HG02870 (cell line): ENCODE data around the gene TMEM150B.

Experiments used
- ATAC-seq: cut with Tn5 transposase; IDR thresholded peaks from one replicate; pipeline ENCODE4 v1.9.1; 2021; ENCODE audit warnings: mild to moderate bottlenecking, moderate library complexity; ENCODE audit not compliant: unreplicated experiment

The TMEM150B gene, protein sequence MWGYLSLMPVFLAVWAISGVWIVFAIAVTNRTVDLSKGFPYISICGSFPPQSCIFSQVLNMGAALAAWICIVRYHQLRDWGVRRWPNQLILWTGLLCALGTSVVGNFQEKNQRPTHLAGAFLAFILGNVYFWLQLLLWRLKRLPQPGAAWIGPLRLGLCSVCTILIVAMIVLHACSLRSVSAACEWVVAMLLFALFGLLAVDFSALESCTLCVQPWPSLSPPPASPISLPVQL

DNA sequence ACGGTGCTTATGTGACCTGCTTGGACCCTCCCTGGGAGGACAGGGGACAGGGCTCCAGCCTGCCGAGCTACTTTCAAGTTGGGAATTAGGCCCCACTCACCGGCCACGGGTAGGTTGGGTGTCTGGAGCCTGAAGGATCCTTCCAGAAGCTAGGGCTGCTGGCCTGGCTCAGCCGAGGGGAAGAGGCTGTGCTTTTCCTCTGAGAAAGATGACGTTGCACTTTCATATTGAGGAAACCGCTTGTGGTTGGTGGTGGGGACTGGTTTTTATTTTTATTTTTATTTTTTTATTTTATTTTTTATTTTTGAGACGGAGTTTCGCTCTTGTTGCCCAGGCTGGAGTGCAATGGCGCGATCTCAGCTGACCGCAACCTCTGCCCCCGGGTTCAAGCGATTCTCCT lies at the start of gene TMEM150B:
Gene TMEM150B (minus strand): TSS at position 170 of the 400 bp plus-strand sequence. CDS start 4,305 bp downstream, outside the sequence.
- no peak for ATAC-seq

DNA sequence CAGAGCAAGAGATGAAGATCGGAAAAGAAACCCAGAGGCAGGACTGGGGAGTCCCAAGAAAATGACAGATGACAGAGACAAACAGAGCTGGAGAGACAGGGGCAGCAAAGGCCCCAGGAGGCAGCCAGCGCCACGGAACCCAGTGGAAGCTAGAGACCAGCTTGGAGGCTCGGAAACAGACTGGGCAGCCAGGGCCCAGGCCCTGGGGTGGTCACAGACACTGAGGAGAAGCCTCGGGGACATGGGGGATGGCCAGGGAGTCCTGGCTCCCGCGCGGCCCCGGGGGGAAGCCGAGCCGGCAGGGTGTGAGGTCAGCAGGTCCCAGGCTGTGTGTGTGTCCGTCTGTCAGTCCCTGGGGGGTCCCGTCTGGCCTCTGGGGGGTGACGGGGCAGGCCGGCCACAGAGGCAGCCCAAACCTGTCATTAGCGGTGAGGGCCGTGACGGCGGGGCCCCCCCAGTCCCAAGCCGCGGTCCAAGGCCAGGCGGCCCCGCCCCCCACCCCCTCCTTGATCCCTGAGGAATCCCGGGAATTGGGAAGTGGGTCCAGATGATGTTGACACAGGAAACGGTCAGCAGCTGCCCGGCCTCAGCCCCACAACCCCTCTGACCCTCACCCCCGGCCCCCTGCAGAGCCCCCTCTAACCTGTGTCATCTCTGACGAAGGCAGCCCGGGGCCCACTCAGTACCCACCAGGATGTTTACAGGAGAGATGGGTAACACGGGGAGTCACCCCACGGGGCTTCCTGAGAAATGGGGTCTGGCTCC lies 49.0 kb upstream of the TMEM150B start:
- ATAC-seq: no peak

DNA sequence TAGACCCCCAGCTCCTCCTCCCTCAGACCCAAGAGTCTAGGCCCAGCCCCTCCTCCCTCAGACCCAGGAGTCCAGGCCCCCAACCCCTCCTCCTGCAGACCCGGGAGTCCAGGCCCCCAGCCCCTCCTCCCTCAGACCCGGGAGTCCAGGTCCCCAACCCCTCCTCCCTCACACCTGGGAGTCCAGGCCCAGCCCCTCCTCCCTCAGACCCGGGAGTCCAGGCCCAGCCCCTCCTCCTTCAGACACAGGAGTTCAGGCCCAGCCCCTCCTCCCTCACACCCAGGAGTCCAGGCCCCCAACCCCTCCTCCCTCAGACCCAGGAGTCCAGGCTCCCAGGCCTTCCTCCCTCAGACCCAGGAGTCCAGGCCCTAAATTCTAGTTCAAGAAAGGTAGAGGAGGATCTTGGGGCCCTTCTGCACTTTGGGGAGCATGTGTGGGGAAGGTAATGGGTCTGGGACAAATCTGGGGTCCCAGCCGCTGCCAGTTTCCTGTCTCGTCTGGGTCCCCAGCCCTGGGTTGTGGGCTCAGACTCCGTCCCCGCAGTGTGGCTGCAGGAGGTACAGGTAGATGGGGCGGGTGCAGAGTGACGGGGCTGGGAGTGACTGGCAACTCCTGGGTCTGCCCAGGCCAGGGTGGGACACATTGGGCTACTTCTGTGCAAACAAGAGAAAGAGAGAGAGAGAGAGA lies 48.3 kb upstream of the TMEM150B start:
- no peak for ATAC-seq

DNA sequence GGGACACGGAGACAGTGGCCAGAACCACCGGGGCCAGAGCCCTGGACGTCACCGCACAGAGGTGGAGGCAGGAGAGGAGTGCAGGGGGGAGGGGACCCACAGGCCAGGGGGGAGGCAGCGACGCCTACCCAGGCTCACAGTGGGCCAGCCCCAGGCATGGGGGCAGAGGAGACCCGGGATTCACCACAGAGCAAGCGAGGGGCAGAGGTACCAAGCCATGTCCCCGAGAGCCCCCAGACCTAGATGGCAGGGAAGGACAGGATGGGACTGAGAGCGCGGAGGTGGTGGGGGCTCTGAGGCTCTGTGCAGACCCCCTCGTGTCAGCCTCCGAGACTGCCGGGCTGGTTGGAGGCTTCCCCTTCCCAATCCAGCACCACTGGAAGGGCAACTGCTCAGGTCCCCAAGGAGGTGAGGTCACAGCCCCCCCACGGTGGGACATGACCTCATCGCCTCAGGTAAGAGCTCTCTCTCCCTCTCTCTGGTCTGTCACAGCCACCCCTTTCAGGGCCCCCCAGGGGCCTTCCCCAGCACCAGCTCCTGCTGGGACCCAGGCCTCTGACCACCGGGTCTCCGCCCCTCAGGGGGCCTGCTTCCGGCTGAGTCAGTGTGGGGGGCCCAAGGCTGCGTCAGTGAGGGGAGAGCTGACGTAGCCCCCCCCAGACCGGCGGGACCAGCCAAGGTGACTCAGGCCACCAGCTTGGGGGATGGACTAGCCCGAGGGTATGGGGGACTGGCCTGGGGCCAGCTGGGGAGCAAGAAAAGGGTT lies 47.4 kb upstream of the TMEM150B start:
- ATAC-seq: no peak

DNA sequence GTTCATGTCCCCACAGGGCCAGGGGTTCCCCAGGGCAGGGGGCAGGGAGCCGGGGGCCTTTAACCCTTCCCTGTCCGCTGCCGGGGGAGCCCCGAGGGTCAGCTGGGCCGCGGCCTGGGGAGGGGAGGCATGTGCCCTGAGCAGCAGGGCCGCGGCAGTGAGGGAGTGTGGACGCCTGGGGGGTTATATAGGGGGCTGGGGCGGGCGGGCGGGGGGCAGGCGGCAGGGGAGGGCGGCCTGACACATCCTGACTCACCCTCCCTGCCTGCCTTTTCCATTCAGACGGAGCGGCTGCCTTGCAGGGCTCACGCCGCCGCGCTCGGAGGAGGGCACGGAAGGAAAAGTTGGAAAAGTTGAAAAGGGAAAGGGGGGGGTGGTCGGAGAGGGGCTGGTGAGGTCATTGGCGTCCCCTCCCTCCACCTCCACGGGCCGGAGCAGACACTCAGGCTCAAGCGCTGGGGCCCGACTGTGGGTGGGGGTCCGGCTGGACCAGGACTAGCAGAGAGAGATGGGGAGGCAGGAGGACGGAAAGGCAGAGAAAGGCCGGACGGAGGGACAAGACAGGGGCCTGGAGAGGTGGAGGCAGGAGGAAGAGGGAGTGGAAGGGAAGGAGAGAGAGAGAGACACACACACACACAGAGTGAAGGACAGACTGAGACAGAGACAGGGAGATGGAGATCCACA lies 45.3 kb upstream of the TMEM150B start, which contains the start of gene IL11:
Gene IL11 (minus strand): TSS at position 159 of the 684 bp plus-strand sequence. CDS start 153 bp downstream, at position 6.
- ATAC-seq: no peak

DNA sequence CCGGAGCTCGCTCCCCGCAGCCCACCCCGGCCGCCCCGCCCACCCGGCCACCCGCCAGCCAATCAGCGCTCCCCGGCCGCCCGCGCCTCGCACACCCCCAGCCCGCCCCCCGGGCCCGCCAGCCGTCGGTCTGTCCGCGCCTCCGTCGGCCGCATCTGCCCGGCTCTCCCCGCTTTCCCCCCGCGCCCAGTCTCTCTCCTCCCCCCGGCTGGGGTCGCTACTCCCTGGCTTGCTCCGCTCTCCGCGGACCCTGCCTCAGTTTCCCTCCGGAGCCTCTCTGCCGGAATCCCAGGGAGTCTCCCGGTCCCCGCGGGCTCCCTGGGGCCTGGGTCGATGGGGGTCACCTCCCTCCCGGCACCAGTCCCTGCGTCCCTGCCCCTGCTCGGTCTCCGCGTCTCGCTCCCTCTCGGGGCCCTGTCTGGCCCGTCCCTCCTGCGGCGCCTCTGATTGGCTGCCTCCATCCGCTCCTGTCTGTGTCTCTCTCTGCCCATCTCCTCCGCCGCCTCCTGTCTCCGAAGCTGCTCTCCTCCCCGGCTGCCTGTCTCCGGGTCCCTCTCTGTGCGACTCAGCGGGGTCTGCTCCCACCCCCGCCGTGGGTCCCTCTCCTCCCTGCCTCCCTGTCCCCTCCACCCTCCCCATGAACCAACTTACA lies 44.6 kb upstream of the TMEM150B start:
- ATAC-seq: no peak

DNA sequence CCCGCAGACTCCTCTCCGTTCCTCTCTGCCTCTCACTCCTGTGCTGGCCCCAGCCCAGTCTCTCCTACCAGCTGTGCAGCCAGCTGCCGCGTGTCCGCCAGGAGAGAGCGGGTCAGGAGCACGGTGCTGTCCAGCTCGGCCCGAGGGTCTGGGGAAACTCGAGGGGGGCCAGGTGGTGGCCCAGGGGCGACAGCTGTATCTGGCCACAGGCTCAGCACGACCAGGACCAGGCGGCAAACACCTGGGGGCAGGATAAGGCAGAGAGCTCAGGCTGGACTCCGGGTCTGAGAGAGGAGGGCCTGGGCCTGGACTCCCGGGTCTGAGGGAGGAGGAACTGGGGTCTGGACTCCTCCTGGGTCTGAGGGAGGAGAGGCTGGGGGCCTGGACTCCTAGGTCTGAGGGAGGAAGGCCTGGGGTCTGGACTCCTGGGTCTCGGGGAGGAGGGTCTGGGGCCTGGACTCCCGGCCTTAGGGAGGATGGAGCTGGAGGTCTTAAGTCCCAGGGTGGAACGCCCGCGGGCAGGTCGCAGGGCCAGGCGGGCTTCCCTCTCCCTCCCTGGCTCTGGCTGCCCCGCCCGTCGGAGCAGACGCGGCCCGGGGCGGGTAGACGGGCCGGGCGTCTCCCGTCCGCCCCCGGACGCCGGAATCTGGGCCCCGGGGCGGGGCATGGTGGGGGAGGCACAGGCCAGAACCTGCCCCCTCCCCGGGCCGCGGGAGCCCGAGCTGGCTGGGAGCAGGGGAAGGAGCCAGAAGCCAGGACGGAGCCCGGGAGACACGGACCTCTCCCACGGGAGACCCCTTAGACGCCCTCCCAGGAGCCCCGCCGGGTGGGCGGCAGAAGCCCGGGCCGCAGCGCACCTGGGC lies 43.8 kb upstream of the TMEM150B start:
- ATAC-seq: no peak

DNA sequence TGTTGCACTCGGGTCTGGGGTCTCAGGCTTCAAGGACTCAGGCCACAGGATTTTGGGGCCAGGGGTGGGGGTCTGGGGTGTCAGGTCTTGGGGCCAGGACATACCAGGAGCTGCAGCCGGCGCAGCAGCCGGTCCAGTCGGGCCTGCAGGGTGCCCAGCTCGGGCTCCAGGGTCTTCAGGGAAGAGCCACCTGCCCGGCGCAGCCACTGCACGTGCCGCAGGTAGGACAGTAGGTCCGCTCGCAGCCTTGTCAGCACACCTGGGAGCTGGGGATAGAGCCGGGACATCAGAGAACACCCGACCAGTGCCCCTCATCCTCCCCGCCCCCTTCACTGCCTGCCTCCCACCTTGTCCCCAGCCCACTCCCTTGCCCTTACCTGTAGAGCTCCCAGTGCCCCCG lies 43.0 kb upstream of the TMEM150B start:
- ATAC-seq: no peak

DNA sequence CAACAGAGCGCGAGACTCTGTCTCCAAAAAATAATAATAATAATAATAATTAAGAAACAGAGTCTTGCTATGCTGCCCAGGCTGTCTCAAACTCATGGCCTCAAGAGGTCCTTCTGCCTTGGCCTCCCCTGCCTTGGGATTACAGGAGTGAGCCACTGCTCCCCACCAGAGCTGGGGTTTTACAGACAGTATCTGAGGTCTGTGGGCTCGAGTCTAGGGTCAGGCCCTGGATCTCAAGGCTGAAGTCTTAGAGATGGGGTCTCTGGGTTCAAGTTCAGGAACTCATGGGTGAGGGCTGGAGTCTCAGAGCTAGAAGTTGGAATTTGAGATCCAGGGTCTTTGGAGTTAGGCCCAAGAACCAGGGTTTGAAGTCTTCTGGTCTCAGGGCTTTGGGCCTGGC lies 41.6 kb upstream of the TMEM150B start:
- ATAC-seq: no peak

DNA sequence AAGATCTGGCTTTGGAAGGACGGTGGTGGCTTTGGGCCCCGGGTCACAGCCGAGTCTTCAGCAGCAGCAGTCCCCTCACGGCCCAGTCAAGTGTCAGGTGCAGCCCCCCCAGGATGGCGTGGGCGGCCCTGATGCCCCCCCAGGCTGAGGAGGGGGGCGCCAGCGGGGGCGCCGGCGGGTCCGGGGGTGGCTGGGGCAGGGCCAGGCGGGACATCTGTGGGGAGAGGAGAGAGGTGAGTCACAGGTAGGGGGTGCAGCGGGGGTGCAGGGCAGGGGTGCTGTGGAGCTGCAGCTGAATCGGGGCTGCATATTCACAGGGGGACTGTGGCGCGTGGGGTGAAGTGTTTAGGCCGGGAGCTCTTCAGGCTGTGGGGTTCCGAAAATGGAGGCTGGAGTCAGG lies 40.8 kb upstream of the TMEM150B start:
- ATAC-seq: no peak

DNA sequence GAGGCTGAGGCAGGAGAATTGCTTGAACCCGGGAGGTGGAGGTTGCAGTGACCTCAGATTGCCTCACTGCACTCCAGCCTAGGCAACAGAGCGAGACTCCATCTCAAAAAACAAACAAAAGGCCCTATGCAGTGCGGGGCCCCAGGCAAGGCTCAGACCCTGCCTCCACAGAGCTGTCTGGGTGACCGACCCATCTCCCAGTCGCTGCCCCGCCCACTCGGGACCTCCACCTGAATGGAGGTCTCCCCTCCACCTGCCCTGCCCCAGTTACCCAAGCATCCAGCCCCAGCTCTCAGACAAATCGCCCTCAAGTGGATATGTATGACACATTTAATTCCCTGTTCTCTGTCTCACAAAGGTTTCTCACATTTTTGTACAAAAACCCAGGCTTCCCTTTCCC lies 40.1 kb upstream of the TMEM150B start:
- ATAC-seq: no peak

DNA sequence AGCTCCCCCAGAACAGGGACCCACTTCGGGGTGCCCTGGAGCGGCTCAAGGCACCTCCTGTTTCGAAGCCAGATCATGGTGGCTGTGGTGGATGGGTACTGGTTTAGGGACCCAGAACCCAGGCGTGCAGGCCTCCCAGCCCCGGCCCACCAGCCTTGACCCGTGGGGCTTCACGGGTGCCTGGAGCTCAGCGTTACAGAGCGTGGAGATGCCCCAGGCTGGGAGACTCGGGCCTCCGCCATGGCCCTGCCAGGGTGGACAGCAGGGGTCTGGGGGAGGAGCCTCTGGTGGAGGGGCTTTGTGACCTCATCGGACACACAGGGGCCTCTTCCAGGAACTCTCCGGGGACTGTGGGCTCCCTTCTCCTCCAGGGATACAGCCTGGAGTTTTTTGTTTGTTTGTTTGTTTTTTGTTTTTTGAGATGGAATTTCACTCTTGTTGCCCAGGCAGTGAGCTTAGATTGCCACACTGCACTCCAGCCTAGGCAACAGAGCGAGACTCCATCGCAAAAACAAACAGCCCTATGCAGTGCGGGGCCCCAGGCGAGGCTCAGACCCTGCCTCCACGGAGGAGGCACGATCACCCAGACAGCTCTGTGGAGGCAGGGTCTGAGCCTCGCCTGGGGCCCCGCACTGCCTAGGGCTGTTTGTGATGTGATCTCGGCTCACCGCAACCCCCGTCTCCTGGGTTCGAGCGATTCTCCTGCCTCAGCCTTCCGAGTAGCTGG lies 38.0 kb upstream of the TMEM150B start, which contains the start of gene GARIN5B:
Gene GARIN5B (minus strand): TSS at position 271 of the 727 bp plus-strand sequence. CDS start 194 bp downstream, at position 77.
- ATAC-seq: no peak

DNA sequence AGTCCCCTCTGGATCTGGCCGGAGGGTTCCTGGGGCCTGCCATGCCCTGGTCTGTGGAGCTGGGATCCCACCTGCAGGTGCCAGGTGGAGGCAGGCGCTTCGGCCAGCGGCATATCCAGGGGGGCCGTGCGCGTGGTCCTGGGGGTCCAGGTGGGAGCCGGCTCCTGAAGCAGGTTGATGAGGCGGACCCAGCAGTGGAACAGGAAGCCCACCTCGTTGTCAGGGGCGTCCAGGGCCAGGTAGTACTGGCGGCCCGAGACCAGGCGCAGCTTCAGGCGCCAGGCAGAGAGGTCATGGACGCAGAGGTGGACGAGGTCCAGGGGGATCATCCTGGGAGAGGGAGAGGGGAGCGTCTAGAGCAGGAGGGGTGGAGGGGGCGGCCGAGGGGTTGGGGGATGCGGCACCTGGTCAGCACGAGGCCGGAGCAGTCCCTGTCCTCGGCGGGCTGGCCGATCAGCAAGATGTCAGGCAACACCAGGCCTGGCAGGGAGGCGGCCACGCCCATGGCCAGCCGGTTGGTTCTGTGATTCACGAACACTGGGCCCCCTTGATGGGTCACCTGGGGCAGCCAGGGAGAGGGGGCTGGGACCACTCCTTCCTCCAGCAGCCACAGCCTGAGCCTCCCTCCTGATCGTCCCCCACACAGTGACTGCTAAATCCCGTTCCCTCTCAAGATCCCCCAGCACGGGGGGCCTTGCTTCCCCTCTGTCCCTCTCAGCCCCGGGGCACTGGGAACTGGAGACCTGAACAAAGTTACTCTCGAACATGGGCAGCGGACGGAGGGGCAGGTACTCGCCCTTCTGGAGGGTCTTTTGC lies 37.2 kb upstream of the TMEM150B start:
- no peak for ATAC-seq

DNA sequence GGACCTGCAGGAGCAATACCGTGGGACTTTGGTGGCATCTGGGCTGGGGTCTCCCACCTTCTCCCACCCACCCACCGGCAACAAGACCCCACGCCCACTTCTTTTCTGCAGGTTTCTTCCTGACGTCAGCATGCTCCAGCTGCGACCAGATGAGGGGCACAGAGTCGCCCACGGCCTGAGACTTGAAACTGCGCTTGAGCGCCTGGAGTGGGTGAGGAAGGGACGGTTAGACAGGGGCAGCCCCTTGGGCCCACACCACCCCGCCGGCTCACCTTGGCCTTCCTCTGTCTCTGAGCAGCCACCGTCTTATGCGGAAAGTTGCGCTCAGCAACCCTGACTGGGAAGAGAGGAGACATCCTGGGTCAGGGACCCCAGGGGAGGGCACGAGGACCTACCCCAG lies 35.8 kb upstream of the TMEM150B start:
- ATAC-seq: no peak

DNA sequence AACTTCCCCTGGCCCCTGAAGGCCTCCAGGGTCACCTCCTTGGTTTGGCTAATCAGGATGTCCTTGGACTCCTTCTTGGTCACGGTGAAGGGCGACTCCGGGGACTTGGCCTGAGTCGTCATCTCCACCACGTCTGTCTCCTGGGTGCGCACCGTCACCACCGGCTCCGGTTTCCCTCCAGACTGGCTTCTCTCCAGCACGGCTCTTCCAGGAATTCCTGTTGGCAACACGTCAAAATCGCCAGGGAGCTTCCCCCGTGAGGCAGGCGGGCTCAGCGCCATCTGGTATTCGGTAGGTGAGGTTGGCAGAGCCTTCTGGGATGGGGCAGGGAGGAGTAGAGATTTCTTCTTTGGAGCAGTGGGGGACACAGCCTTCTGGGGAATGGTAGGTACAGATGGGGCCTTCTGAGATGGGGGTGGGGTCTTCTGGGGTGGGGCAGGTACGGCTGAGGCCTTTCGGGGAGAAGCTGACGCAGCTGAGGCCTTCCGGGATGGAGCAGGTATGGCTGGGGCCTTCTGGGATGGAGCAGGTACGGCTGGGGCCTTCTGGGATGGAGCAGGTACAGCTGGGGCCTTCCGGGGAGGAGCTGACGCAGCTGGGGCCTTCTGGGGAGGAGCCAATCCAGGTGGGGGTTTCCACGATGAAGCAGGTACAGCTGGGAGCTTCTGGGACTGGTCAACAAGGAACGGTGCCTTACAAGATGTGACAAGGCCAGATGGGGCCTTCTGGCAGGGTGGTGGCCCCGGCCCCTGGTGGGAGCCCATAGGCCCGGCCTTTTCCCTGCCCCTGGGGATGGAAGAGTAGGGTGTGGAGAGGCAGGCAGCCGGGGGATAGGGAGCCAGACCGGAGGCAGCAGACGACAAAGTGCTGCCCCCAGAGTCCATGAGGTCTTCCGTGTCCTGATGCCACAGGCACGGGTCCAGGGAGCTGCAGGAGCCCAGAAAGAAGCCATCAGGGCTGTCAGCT lies 34.1 kb upstream of the TMEM150B start:
- ATAC-seq: no peak

DNA sequence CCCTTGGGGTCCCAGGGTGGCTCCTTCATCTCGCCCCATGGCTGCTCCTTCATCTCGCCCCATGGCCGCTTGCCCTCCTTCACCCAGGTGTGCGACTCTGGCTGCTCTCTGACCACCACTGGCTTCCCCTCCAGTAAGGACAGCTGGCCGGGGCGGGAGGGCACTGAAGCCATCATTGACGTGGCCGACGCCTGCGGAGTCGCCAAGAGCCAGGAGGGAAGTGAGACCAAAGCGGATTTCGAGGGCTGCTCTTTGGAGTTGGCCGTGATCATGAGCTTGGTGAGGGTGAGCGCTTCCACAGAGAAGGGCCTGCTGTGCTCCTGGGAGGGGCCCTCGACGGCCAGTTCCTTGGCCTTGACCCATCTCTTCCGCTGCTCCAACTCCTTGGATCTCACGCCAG lies 33.4 kb upstream of the TMEM150B start:
- ATAC-seq: no peak
